A549 treated with Mapracorat at 1 μM for 4 hours (cell line): ENCODE measurements around the gene LRCH4. TPM values are rescaled to one million over a fixed set of nuclear protein-coding genes. Genes with fewer than 3 reads are reported as not detected.

ENCODE experiments used
- total RNA-seq: library from RNA; stranded (reverse); fragments of 200-300 nt; extraction: Qiagen RNA extraction; gene quantifications from 5 replicates; pipeline ENCODE4 v1.2.3, GENCODE V29; 2022

Gene LRCH4
- 12.3 to 18.3 TPM (median 16.0 TPM) in 5 replicates for total RNA-seq

GRCh38 chr7:100585511-100586265 is at the start of gene LRCH4:
Gene LRCH4, minus strand, starts transcription at chr7:100586129. Its CDS starts 29 bp downstream, at chr7:100586100.

GRCh38 chr7:100611983-100612729 is 26.2 kb upstream of the LRCH4 start, which contains the start of gene MOSPD3:
Gene MOSPD3, plus strand, starts transcription at chr7:100612540. Its CDS starts 252 bp downstream, at chr7:100612792.

GRCh38 chr7:100586266-100587025 is 517 bp upstream of the LRCH4 start, which contains the start of gene FBXO24:
Gene FBXO24, plus strand, starts transcription at chr7:100586328. Its CDS starts 298 bp downstream, at chr7:100586626.

GRCh38 chr7:100573691-100574361 is 12.1 kb downstream of the LRCH4 start, which contains the start of gene SAP25:
Gene SAP25, minus strand, starts transcription at chr7:100573900. Its CDS starts 158 bp downstream, at chr7:100573742.

GRCh38 chr7:100538654-100539435 is 47.1 kb downstream of the LRCH4 start, which contains the start of gene AGFG2:
Gene AGFG2, plus strand, starts transcription at chr7:100539203. Its CDS starts 144 bp downstream, at chr7:100539347.

Other genes with a start within 250 kb of the LRCH4 start
- gene PILRB, start 228.0 kb downstream of the LRCH4 start, total RNA-seq = 21.1 to 37.1 TPM (median 26.3 TPM) in 5 replicates
- 4.1 to 6.3 TPM (median 4.4 TPM) in 5 replicates for gene PILRA, start 212.6 kb downstream of the LRCH4 start, total RNA-seq
- 0.85 to 1.9 TPM (median 1.3 TPM) in 5 replicates for gene ZCWPW1, start 157.4 kb downstream of the LRCH4 start, total RNA-seq
- 38.4 to 47.7 TPM (median 42.2 TPM) in 5 replicates for gene MEPCE, start 156.3 kb downstream of the LRCH4 start, total RNA-seq
- gene PPP1R35, start 149.6 kb downstream of the LRCH4 start, total RNA-seq = 31.6 to 58.1 TPM (median 51.3 TPM) in 5 replicates
- 0.48 to 0.94 TPM (median 0.89 TPM) in 5 replicates for gene SPACDR, start 121.9 kb downstream of the LRCH4 start, total RNA-seq
- gene TSC22D4, start 106.9 kb downstream of the LRCH4 start, total RNA-seq = 43.7 to 57.5 TPM (median 54.5 TPM) in 5 replicates
- 2.7 to 6.3 TPM (median 4.1 TPM) in 5 replicates for gene NYAP1, start 102.2 kb downstream of the LRCH4 start, total RNA-seq
- gene AGFG2, start 46.9 kb downstream of the LRCH4 start, total RNA-seq = 26.8 to 45.2 TPM (median 37.4 TPM) in 5 replicates
- gene SAP25, start 12.2 kb downstream of the LRCH4 start, total RNA-seq = 0.34 to 0.60 TPM (median 0.53 TPM) in 4 of 5 replicates, not detected in the other
- gene FBXO24, start 199 bp upstream of the LRCH4 start, total RNA-seq = 0.12 to 0.56 TPM (median 0.28 TPM) in 4 of 5 replicates, not detected in the other
- gene PCOLCE, start 16.2 kb upstream of the LRCH4 start, total RNA-seq = 7.7 to 12.2 TPM (median 8.8 TPM) in 5 replicates
- 16.7 to 21.3 TPM (median 19.8 TPM) in 5 replicates for gene MOSPD3, start 26.4 kb upstream of the LRCH4 start, total RNA-seq
- 1.7 to 3.0 TPM (median 2.7 TPM) in 5 replicates for gene TFR2, start 55.4 kb upstream of the LRCH4 start, total RNA-seq
- gene ACTL6B, start 70.3 kb upstream of the LRCH4 start, total RNA-seq = not detected in 5 replicates
- 164 to 260 TPM (median 253 TPM) in 5 replicates for gene GNB2, start 87.6 kb upstream of the LRCH4 start, total RNA-seq
- gene GIGYF1, start 108.1 kb upstream of the LRCH4 start, total RNA-seq = 11.8 to 23.5 TPM (median 18.2 TPM) in 5 replicates
- 69.2 to 97.1 TPM (median 91.2 TPM) in 5 replicates for gene POP7, start 120.0 kb upstream of the LRCH4 start, total RNA-seq
- 0.10 to 0.12 TPM in 2 of 5 replicates, not detected in the others for gene EPO, start 134.3 kb upstream of the LRCH4 start, total RNA-seq
- gene ZAN, start 147.5 kb upstream of the LRCH4 start, total RNA-seq = not detected in 5 replicates
- 33.1 to 44.5 TPM (median 43.5 TPM) in 5 replicates for gene EPHB4, start 241.4 kb upstream of the LRCH4 start, total RNA-seq